ENCODE measurements around the gene PRLHR. TPM values are rescaled to one million over a fixed set of nuclear protein-coding genes. Genes with fewer than 3 reads are reported as not detected.

Gene PRLHR
- not detected for total RNA-seq
- long read RNA-seq: 0 reads

DNA sequence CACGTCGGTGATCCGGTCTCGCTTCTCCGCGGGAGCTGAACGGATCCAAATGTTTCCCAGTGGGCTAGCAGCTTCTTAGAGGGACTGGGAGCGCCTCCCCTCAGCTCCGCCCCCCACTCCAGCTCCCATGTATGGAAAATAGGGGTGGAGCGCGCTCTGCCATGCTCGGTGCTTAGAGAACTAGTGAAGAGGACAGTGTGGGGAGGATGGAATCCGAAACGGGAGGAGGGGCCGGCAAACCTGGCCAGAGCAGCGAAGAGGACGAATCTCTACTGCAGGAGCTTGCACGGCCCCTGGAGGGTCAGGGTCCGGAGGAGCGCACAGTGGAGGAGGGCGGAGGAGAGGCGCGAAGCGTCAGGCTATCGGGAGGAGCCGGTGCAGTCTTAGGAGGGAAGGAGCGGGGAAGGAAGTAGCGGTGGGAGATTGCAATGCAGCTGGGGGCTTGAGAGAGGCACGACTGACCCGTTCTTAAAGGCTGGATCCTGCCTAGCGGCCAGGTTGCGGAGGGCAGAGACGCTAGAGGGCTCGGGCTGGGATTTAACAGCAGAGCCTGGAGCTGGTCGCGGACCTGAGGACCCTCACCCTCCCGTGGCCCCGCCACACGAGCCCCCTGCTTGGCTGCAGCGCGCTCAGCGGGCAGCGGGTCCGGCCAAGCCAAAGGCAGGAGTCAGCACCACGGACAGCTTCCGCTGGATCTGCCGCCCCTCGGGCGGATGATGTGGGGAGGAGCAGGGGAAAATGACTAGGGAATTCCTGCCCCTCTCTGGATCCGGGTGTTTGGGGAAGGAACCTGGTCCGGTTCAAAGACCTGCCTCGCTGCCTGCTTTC lies at the start of gene PRLHR:
Gene PRLHR (minus strand): TSS at position 51 of the 828 bp plus-strand sequence. CDS start 404 bp downstream, outside the sequence.
- H3K27ac ChIP-seq (replicated peaks): no peak within 1 kb of the TSS
- peaks cover 96% of the 10 kb centered on the region for H3K27me3 ChIP-seq (ENCODE audit: low read depth)
- no peaks in the 10 kb centered on the region for H3K36me3 ChIP-seq
- TF ChIP-seq, protein P1, sequence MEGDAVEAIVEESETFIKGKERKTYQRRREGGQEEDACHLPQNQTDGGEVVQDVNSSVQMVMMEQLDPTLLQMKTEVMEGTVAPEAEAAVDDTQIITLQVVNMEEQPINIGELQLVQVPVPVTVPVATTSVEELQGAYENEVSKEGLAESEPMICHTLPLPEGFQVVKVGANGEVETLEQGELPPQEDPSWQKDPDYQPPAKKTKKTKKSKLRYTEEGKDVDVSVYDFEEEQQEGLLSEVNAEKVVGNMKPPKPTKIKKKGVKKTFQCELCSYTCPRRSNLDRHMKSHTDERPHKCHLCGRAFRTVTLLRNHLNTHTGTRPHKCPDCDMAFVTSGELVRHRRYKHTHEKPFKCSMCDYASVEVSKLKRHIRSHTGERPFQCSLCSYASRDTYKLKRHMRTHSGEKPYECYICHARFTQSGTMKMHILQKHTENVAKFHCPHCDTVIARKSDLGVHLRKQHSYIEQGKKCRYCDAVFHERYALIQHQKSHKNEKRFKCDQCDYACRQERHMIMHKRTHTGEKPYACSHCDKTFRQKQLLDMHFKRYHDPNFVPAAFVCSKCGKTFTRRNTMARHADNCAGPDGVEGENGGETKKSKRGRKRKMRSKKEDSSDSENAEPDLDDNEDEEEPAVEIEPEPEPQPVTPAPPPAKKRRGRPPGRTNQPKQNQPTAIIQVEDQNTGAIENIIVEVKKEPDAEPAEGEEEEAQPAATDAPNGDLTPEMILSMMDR (IDR thresholded peaks at IDR 0.05; ENCODE audit: borderline replicate concordance): no peak
- no peaks in the 10 kb centered on the region for H3K4me1 ChIP-seq
- H3K9me3 ChIP-seq (replicated peaks): no peaks in the 10 kb centered on the region
- no peak for DNase-seq
- no peak within 1 kb of the TSS for H3K4me3 ChIP-seq
- intact Hi-C loops (cut with micrococcal nuclease): no loop called here

DNA sequence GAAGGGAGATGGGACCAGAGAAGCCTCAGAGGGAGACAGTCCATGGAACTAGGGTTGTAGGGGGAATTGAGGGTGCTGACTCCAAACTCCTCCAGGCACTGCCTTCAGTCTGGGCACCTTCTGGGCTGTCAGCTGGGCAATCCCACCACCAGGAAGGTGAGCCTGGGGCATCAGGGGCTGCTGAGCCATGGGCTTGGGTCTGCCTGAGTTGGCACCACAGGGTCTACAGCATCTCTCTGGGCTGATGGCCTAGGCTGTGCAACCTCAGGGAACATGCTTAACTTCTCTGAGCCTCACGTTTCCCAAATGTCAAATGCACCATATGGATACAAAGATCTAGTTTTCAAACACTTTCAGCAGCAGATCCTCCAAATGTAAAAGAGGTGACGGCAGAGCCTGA lies 46.8 kb upstream of the PRLHR start:
- TF ChIP-seq, protein P1 (IDR thresholded peaks at IDR 0.05; ENCODE audit: borderline replicate concordance): no peak
- no peak for DNase-seq
- Histone ChIP-seq H3K4me1 (no peaks in the 10 kb centered on the region), H3K4me3 (no peak overlapping the region), H3K36me3 (no peaks in the 10 kb centered on the region), H3K27ac (replicated peaks) (no peak overlapping the region), H3K9me3 (replicated peaks) (no peaks in the 10 kb centered on the region), H3K27me3 (ENCODE audit: low read depth) (peaks cover 43% of the 10 kb centered on the region)
- intact Hi-C loops (cut with micrococcal nuclease): no loop called here

DNA sequence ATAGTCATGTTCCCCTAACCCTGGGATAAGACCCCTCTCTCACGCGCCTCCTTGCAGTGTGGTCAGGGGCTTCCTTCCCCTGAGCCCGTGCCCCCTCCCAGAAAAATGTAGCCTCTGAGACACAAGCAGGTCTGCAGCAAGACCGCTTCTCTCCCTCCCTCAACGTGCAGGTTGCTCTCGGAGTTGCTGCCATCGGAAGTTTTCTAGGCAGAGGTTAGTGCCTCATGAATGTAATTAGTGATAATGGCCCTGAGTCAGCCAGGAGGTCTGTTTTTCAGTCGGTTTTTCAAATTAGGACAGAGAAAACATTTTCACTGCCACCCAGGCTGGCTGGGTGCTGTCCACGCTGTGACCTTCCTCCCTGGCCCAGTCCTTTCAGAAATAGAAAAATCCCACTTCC lies 43.2 kb upstream of the PRLHR start:
- no peak overlapping the region for H3K27ac ChIP-seq (replicated peaks)
- DNase-seq: no peak
- H3K4me3 ChIP-seq: no peak overlapping the region
- H3K27me3 ChIP-seq (ENCODE audit: low read depth): peaks cover 52% of the 10 kb centered on the region
- TF ChIP-seq, protein P1 (IDR thresholded peaks at IDR 0.05; ENCODE audit: borderline replicate concordance): no peak
- no peaks in the 10 kb centered on the region for H3K36me3 ChIP-seq
- no peaks in the 10 kb centered on the region for H3K4me1 ChIP-seq
- H3K9me3 ChIP-seq (replicated peaks): no peaks in the 10 kb centered on the region
- intact Hi-C loops (cut with micrococcal nuclease): no loop called here

DNA sequence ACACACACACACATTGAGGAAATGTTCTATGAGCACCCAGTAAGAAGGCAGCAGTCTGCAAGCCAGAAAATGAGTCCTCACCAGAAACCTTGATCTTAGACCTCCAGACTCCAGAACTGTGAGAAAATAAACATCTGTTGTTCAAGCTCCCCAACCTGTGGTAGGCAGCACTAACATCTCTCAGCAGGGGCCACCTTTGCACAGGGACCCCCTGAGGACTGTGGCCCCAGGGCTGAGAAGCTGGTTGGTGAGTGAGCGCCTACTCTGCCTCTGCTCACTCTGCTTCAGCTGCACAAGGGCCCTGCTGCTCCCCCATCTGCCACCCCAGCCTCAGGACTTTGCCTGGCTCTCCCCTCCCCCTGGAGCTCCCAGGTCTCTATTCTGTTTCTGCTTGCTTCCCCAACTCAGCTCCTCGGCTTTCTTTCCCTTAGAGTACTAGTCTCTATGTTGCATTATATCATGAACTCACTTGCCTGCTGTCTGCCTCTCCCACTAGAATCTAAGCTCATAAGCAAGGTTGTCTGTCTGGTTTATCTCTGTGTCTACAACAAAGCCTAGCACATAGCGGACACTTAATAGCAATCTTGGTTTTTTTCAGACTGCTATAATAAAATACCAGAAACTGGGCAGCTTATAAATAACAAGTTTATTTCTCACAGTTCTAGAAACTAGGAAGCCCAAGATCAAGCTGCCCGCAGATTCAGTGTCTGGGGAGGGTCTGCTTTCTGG lies 40.4 kb upstream of the PRLHR start:
- H3K4me3 ChIP-seq: no peak overlapping the region
- intact Hi-C loops (cut with micrococcal nuclease): no loop called here
- DNase-seq: no peak
- H3K36me3 ChIP-seq: no peaks in the 10 kb centered on the region
- H3K9me3 ChIP-seq (replicated peaks): no peaks in the 10 kb centered on the region
- TF ChIP-seq, protein P1 (IDR thresholded peaks at IDR 0.05; ENCODE audit: borderline replicate concordance): no peak
- H3K4me1 ChIP-seq: no peaks in the 10 kb centered on the region
- H3K27ac ChIP-seq (replicated peaks): no peak overlapping the region
- peaks cover 33% of the 10 kb centered on the region for H3K27me3 ChIP-seq (ENCODE audit: low read depth)

DNA sequence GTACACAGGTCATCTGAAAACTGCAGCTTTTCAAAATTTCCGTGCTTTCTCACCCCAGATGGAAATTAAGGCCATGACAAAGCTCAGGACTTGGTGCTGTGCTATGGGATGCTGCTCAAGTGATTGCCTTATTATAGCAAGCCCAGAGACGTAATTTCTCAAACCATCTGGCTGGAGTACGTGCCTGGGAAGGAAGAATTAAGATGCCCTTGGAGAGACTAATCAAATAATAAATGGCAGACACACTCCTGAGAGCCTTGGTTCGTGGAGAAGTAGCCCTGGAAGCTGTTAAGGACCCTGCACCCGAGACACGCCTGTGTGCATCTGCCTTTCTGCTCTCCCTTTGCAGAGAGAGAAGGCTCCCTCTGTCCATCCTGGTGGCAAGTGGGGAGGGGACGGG lies 38.3 kb upstream of the PRLHR start:
- H3K4me3 ChIP-seq: no peak overlapping the region
- H3K27me3 ChIP-seq (ENCODE audit: low read depth): peaks cover 32% of the 10 kb centered on the region
- no peak overlapping the region for H3K27ac ChIP-seq (replicated peaks)
- peaks cover 10% of the 10 kb centered on the region for H3K4me1 ChIP-seq
- intact Hi-C loops (cut with micrococcal nuclease): no loop called here
- TF ChIP-seq, protein P1 (IDR thresholded peaks at IDR 0.05; ENCODE audit: borderline replicate concordance): no peak
- H3K36me3 ChIP-seq: no peaks in the 10 kb centered on the region
- DNase-seq: no peak
- H3K9me3 ChIP-seq (replicated peaks): no peaks in the 10 kb centered on the region
